Measurements from ENCODE around the gene DOK6.
"Not testable (repeated sequence)": the region's sequence is repeated elsewhere in the genome, so short reads cannot be mapped to it uniquely, and the experiment has no call there.

Gene DOK6

GRCh38 chr18:69622961-69623360 is 222.3 kb downstream of the DOK6 start:
- no peak for DNase-seq (ENCODE audit: low read depth in 2 of 2)

GRCh38 chr18:69626171-69626570 is 225.5 kb downstream of the DOK6 start:
- DNase-seq (ENCODE audit: low read depth in 2 of 2): no peak

GRCh38 chr18:69626643-69627242 is 226.1 kb downstream of the DOK6 start:
- DNase-seq (ENCODE audit: low read depth in 2 of 2): no peak

GRCh38 chr18:69628774-69629359 is 228.2 kb downstream of the DOK6 start:
- no peak for DNase-seq (ENCODE audit: low read depth in 2 of 2)

- DNase-seq (ENCODE audit: low read depth in 2 of 2): no peak
Observed at GRCh38 chr18:69631281-69631680, 230.6 kb downstream of the DOK6 start.

- DNase-seq (ENCODE audit: low read depth in 2 of 2): no peak
Observed at GRCh38 chr18:69635482-69635881, 234.8 kb downstream of the DOK6 start.

GRCh38 chr18:69636529-69637301 is 236.0 kb downstream of the DOK6 start:
- DNase-seq (ENCODE audit: low read depth in 2 of 2): peak in 1 of 2 donors; percentile 3

GRCh38 chr18:69638056-69638455 is 237.4 kb downstream of the DOK6 start:
- DNase-seq (ENCODE audit: low read depth in 2 of 2): no peak

- no peak for DNase-seq (ENCODE audit: low read depth in 2 of 2)
Observed at GRCh38 chr18:69647702-69648101, 247.0 kb downstream of the DOK6 start.

GRCh38 chr18:69648486-69648885 is 247.8 kb downstream of the DOK6 start:
- no peak for DNase-seq (ENCODE audit: low read depth in 2 of 2)

GRCh38 chr18:69649684-69650083 is 249.0 kb downstream of the DOK6 start:
- DNase-seq (ENCODE audit: low read depth in 2 of 2): no peak

GRCh38 chr18:69651243-69651642 is 250.6 kb downstream of the DOK6 start:
- no peak for DNase-seq (ENCODE audit: low read depth in 2 of 2)

GRCh38 chr18:69655816-69656215 is 255.1 kb downstream of the DOK6 start:
- DNase-seq (ENCODE audit: low read depth in 2 of 2): no peak

- no peak for DNase-seq (ENCODE audit: low read depth in 2 of 2)
Observed at GRCh38 chr18:69658103-69658502, 257.4 kb downstream of the DOK6 start.

GRCh38 chr18:69658685-69659084 is 258.0 kb downstream of the DOK6 start:
- no peak for DNase-seq (ENCODE audit: low read depth in 2 of 2)

- no peak for DNase-seq (ENCODE audit: low read depth in 2 of 2)
Observed at GRCh38 chr18:69659142-69659651, 258.5 kb downstream of the DOK6 start.

- not testable (repeated sequence) for DNase-seq (ENCODE audit: low read depth in 2 of 2)
Observed at GRCh38 chr18:69662090-69662489, 261.4 kb downstream of the DOK6 start.

- no peak for DNase-seq (ENCODE audit: low read depth in 2 of 2)
Observed at GRCh38 chr18:69664399-69664798, 263.7 kb downstream of the DOK6 start.

GRCh38 chr18:69674292-69674877 is 273.7 kb downstream of the DOK6 start:
- no peak for DNase-seq (ENCODE audit: low read depth in 2 of 2)

- DNase-seq (ENCODE audit: low read depth in 2 of 2): no peak
Observed at GRCh38 chr18:69674966-69675365, 274.3 kb downstream of the DOK6 start.

GRCh38 chr18:69677595-69677994 is 276.9 kb downstream of the DOK6 start:
- DNase-seq (ENCODE audit: low read depth in 2 of 2): no peak

GRCh38 chr18:69680123-69680522 is 279.4 kb downstream of the DOK6 start:
- DNase-seq (ENCODE audit: low read depth in 2 of 2): no peak

GRCh38 chr18:69683176-69683575 is 282.5 kb downstream of the DOK6 start:
- DNase-seq (ENCODE audit: low read depth in 2 of 2): no peak
